Tibial nerve (tissue), 4 donors: ENCODE results near the gene NKX1-1.

Experiments used
- EP300 ChIP-seq, 2 donors: sonication (generic); formaldehyde crosslinking; IDR thresholded peaks; one replicate each; pipeline ENCODE4 v1.6.1; 2017; ENCODE audit warnings: antibody characterized with exemption in 2 of 2, mild to moderate bottlenecking in 1 of 2
- POLR2A ChIP-seq, 2 donors: fragments of 450-650 bp; IDR thresholded peaks; one replicate each; pipeline ENCODE4 v1.6.1; 2017; ENCODE audit warnings: antibody characterized with exemption in 2 of 2, mild to moderate bottlenecking in 2 of 2, moderate library complexity in 2 of 2
- TF ChIP-seq, protein P1 (sequence below), 5 experiments: fragments of 200-600 bp in 3 of 5; fragments of 450-650 bp in 2 of 5; sonication (generic) in 3 of 5; IDR thresholded peaks; one replicate each; pipeline ENCODE4 v1.5.1; 2016 to 2019; ENCODE audit warnings: antibody characterized with exemption in 5 of 5, mild to moderate bottlenecking in 3 of 5, moderate library complexity in 2 of 5

DNA sequence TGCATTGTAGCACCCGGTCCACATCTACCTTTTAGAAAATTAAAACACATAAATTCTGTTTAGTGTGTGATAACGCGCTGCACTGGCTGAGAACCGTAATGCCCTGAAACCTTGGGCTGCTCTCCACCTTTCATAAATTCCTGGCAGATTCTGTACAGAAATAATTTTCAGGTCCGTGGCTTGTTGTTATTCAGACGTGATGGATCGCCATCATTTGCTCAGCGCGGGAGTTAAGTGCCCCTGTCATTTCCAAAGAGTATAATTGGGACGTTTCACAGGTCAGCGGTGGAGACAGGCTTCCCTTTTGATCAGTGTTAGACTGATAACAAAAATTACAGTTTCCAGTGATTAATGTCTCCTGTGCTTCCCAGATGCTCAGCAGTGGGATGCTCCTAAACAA, 42.7 kb downstream of the NKX1-1 start:
- TF ChIP-seq, protein P1, sequence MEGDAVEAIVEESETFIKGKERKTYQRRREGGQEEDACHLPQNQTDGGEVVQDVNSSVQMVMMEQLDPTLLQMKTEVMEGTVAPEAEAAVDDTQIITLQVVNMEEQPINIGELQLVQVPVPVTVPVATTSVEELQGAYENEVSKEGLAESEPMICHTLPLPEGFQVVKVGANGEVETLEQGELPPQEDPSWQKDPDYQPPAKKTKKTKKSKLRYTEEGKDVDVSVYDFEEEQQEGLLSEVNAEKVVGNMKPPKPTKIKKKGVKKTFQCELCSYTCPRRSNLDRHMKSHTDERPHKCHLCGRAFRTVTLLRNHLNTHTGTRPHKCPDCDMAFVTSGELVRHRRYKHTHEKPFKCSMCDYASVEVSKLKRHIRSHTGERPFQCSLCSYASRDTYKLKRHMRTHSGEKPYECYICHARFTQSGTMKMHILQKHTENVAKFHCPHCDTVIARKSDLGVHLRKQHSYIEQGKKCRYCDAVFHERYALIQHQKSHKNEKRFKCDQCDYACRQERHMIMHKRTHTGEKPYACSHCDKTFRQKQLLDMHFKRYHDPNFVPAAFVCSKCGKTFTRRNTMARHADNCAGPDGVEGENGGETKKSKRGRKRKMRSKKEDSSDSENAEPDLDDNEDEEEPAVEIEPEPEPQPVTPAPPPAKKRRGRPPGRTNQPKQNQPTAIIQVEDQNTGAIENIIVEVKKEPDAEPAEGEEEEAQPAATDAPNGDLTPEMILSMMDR (IDR thresholded peaks at IDR 0.05), result no peak
- TF ChIP-seq POLR2A (IDR thresholded peaks at IDR 0.05) (no peak), EP300 (IDR thresholded peaks at IDR 0.05) (no peak)
